Neural progenitor cell (in vitro differentiated cells): ENCODE results near the gene NELL2. TPM values are rescaled to one million over a fixed set of nuclear protein-coding genes. Genes with fewer than 3 reads are reported as not detected.

ENCODE experiments used
- DNase-seq: peaks from one replicate; pipeline ENCODE4 v3.0.0-alpha.2; 2016; ENCODE audit warnings: low spot score
- H2AFZ ChIP-seq: fragments of 200-600 bp; sonication (generic); replicated peaks from 2 replicates; pipeline ENCODE4 v1.6.1; 2016; ENCODE audit warnings: antibody characterized with exemption
- H3F3A ChIP-seq: fragments of 200-600 bp; sonication (generic); 2 replicates; pipeline ENCODE4 v1.6.1; 2016; ENCODE audit warnings: antibody characterized with exemption, low read depth
- H3K27ac ChIP-seq: fragments of 200-600 bp; sonication (generic); 2 replicates; pipeline ENCODE4 v1.5.1; 2016; ENCODE audit warnings: mild to moderate bottlenecking
- H3K27me3 ChIP-seq: fragments of 200-600 bp; sonication (generic); 2 replicates; pipeline ENCODE4 v1.6.1; 2016; ENCODE audit warnings: mild to moderate bottlenecking, moderate library complexity
- H3K36me3 ChIP-seq: fragments of 200-600 bp; sonication (generic); 2 replicates; pipeline ENCODE4 v1.5.1; 2016
- H3K4me1 ChIP-seq: fragments of 200-600 bp; sonication (generic); 2 replicates; pipeline ENCODE4 v1.6.1; 2016; ENCODE audit warnings: mixed run types
- H3K4me2 ChIP-seq: fragments of 200-600 bp; sonication (generic); 2 replicates; pipeline ENCODE4 v1.6.1; 2016
- H3K4me3 ChIP-seq: fragments of 200-600 bp; sonication (generic); 2 replicates; pipeline ENCODE4 v1.5.1; 2016
- H3K79me2 ChIP-seq: fragments of 200-600 bp; sonication (generic); 2 replicates; pipeline ENCODE4 v1.6.1; 2016; ENCODE audit warnings: low read depth
- H3K9ac ChIP-seq: fragments of 200-600 bp; sonication (generic); 2 replicates; pipeline ENCODE4 v1.6.1; 2016
- H3K9me3 ChIP-seq: fragments of 200-600 bp; sonication (generic); 2 replicates; pipeline ENCODE4 v1.5.1; 2016; ENCODE audit warnings: low read depth
- H4K20me1 ChIP-seq: fragments of 200-600 bp; sonication (generic); 2 replicates; pipeline ENCODE4 v1.6.1; 2016; ENCODE audit warnings: low read depth
- H3K27ac Mint-ChIP-seq: 3 replicates; pipeline ENCODE4 v1.8.0; 2021; ENCODE audit warnings: mixed read lengths
- H3K27me3 Mint-ChIP-seq: 2 replicates; pipeline ENCODE4 v1.8.0; 2022; ENCODE audit warnings: low read depth, mild to moderate bottlenecking, inconsistent platforms, moderate library complexity, mixed read lengths; ENCODE audit not compliant: insufficient read depth
- H3K36me3 Mint-ChIP-seq: 3 replicates; pipeline ENCODE4 v1.8.0; 2021; ENCODE audit warnings: mixed read lengths
- H3K4me1 Mint-ChIP-seq: 3 replicates; pipeline ENCODE4 v1.8.0; 2021; ENCODE audit warnings: mixed read lengths
- H3K4me3 Mint-ChIP-seq: 3 replicates; pipeline ENCODE4 v1.8.0; 2021; ENCODE audit warnings: mild to moderate bottlenecking, moderate library complexity, mixed read lengths
- H3K9me3 Mint-ChIP-seq: 3 replicates; pipeline ENCODE4 v1.8.0; 2020; ENCODE audit warnings: mixed read lengths
- CTCF ChIP-seq: fragments of 200-600 bp; sonication (generic); IDR thresholded peaks from 2 replicates; pipeline ENCODE4 v1.5.1; 2017; ENCODE audit warnings: antibody characterized with exemption, mild to moderate bottlenecking
- EZH2 ChIP-seq: fragments of 200-600 bp; sonication (generic); IDR thresholded peaks from 2 replicates; pipeline ENCODE4 v1.6.1; 2017; ENCODE audit warnings: antibody characterized with exemption, mild to moderate bottlenecking, moderate library complexity
- EZH2phosphoT487 ChIP-seq: fragments of 200-600 bp; sonication (generic); IDR thresholded peaks from 2 replicates; pipeline ENCODE4 v1.6.1; 2017; ENCODE audit warnings: antibody characterized with exemption
- total RNA-seq: library from RNA; depleted of rRNA; stranded (reverse); fragments of >200 nt; gene quantifications from 2 replicates; pipeline ENCODE4 v1.2.3, GENCODE V29; 2015; ENCODE audit warnings: low replicate concordance

The NELL2 gene
- total RNA-seq, 1 donor from 2014 or later = 398 TPM

- H3K36me3 Mint-ChIP-seq = peaks cover 28% of the 10 kb centered on the region
- Histone ChIP-seq H4K20me1 (no peaks in the 10 kb centered on the region), H3K9ac (no peak overlapping the region), H3K27me3 (no peaks in the 10 kb centered on the region), H2AFZ (no peak overlapping the region), H3K79me2 (no peaks in the 10 kb centered on the region), H3K4me1 (no peaks in the 10 kb centered on the region), H3K36me3 (peaks cover 4% of the 10 kb centered on the region), H3K9me3 (no peaks in the 10 kb centered on the region), H3K4me2 (no peak overlapping the region), H3K4me3 (no peak overlapping the region), H3K27ac (no peak overlapping the region), H3F3A (no peaks in the 10 kb centered on the region)
- TF ChIP-seq CTCF = no peak
- no peak for TF ChIP-seq EZH2phosphoT487
- TF ChIP-seq EZH2 = no peak
- no peak for DNase-seq
- no peak overlapping the region for H3K27ac Mint-ChIP-seq
- H3K9me3 Mint-ChIP-seq = no peaks in the 10 kb centered on the region
- H3K4me3 Mint-ChIP-seq = no peak overlapping the region
- H3K27me3 Mint-ChIP-seq = no peaks in the 10 kb centered on the region
- peaks cover 11% of the 10 kb centered on the region for H3K4me1 Mint-ChIP-seq
Measured at GRCh38 chr12:44709166-44709565, 166.9 kb downstream of the NELL2 start.

DNA sequence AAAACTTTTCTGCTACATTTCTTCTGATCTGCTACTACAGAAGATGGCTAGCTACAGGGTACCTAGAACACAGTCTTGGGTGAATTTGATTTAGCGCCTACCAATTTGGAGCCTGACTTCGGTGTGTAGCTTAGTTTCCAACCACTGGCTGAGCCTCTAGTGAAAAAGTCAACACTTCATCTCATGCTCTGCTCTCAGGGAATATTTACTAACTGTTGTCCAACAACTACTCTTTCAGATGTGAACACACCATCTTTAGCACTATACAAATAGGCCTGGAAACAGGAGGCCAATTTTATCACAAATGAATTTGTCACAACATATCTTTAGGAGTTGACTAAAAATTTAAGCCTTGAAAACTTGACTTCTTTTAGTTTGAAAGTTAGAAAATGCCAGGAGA lies 167.9 kb downstream of the NELL2 start:
- Histone ChIP-seq H2AFZ (no peak overlapping the region), H4K20me1 (no peaks in the 10 kb centered on the region), H3K27ac (no peak overlapping the region), H3K27me3 (no peaks in the 10 kb centered on the region), H3K9me3 (no peaks in the 10 kb centered on the region), H3K4me3 (no peak overlapping the region), H3K36me3 (peaks cover 4% of the 10 kb centered on the region), H3K4me1 (no peaks in the 10 kb centered on the region), H3F3A (no peaks in the 10 kb centered on the region), H3K9ac (no peak overlapping the region), H3K79me2 (no peaks in the 10 kb centered on the region), H3K4me2 (no peak overlapping the region)
- Mint-ChIP-seq H3K27me3 (no peaks in the 10 kb centered on the region), H3K36me3 (peaks cover 28% of the 10 kb centered on the region), H3K4me3 (no peak overlapping the region), H3K27ac (no peak overlapping the region), H3K4me1 (peaks cover 7% of the 10 kb centered on the region), H3K9me3 (no peaks in the 10 kb centered on the region)
- DNase-seq = no peak
- TF ChIP-seq EZH2phosphoT487 (no peak), EZH2 (no peak), CTCF (no peak)

GRCh38 chr12:44703182-44703910 lies 172.8 kb downstream of the NELL2 start:
- Mint-ChIP-seq H3K36me3 (peaks cover 35% of the 10 kb centered on the region), H3K27ac (no peak overlapping the region), H3K27me3 (no peaks in the 10 kb centered on the region), H3K9me3 (no peaks in the 10 kb centered on the region), H3K4me1 (no peaks in the 10 kb centered on the region), H3K4me3 (no peak overlapping the region)
- Histone ChIP-seq H3K4me1 (no peaks in the 10 kb centered on the region), H4K20me1 (no peaks in the 10 kb centered on the region), H3F3A (no peaks in the 10 kb centered on the region), H3K79me2 (no peaks in the 10 kb centered on the region), H3K9ac (no peak overlapping the region), H3K27ac (no peak overlapping the region), H3K4me2 (no peak overlapping the region), H3K27me3 (no peaks in the 10 kb centered on the region), H3K36me3 (peaks cover 4% of the 10 kb centered on the region), H3K9me3 (no peaks in the 10 kb centered on the region), H3K4me3 (no peak overlapping the region), H2AFZ (no peak overlapping the region)
- TF ChIP-seq CTCF (no peak), EZH2 (no peak), EZH2phosphoT487 (no peak)
- no peak for DNase-seq
